HG03354 (cell line): ENCODE data around the gene FAM193A.
"Not testable (repeated sequence)": the region's sequence is repeated elsewhere in the genome, so short reads cannot be mapped to it uniquely, and the experiment has no call there.

Source experiments
- ATAC-seq: cut with Tn5 transposase; IDR thresholded peaks from one replicate; pipeline ENCODE4 v1.9.1; 2021; ENCODE audit warnings: mild to moderate bottlenecking; ENCODE audit not compliant: unreplicated experiment, poor library complexity, severe bottlenecking

The FAM193A gene

GRCh38 chr4:2536193-2537010 is at the start of gene FAM193A:
Gene FAM193A (plus strand): TSS chr4:2536647. CDS start chr4:2536916, 269 bp downstream.
- ATAC-seq, result peak; percentile 90

- no peak for ATAC-seq
Observed at GRCh38 chr4:2486981-2487380, 49.5 kb upstream of the FAM193A start.

- peak; percentile 48 for ATAC-seq
Observed at GRCh38 chr4:2487632-2488031, 48.8 kb upstream of the FAM193A start.

GRCh38 chr4:2489081-2489805 is 47.2 kb upstream of the FAM193A start:
- no peak for ATAC-seq

- ATAC-seq, result no peak
Observed at GRCh38 chr4:2489841-2490552, 46.5 kb upstream of the FAM193A start.

- ATAC-seq, result no peak
Observed at GRCh38 chr4:2492970-2493369, 43.5 kb upstream of the FAM193A start.

GRCh38 chr4:2494992-2495391 is 41.5 kb upstream of the FAM193A start:
- no peak for ATAC-seq

GRCh38 chr4:2497324-2497723 is 39.1 kb upstream of the FAM193A start:
- ATAC-seq, result no peak

GRCh38 chr4:2497931-2498330 is 38.5 kb upstream of the FAM193A start:
- ATAC-seq, result peak; percentile 63

GRCh38 chr4:2500547-2500946 is 35.9 kb upstream of the FAM193A start:
- no peak for ATAC-seq

- no peak for ATAC-seq
Observed at GRCh38 chr4:2501034-2501594, 35.3 kb upstream of the FAM193A start.

- no peak for ATAC-seq
Observed at GRCh38 chr4:2503809-2504208, 32.6 kb upstream of the FAM193A start.

GRCh38 chr4:2507259-2507658 is 29.2 kb upstream of the FAM193A start:
- no peak for ATAC-seq

- no peak for ATAC-seq
Observed at GRCh38 chr4:2507855-2508254, 28.6 kb upstream of the FAM193A start.

- no peak for ATAC-seq
Observed at GRCh38 chr4:2510351-2511259, 25.8 kb upstream of the FAM193A start.

- ATAC-seq, result no peak
Observed at GRCh38 chr4:2511645-2512131, 24.8 kb upstream of the FAM193A start.

- ATAC-seq, result no peak
Observed at GRCh38 chr4:2512396-2513135, 23.9 kb upstream of the FAM193A start.

- not testable (repeated sequence) for ATAC-seq
Observed at GRCh38 chr4:2514193-2514592, 22.3 kb upstream of the FAM193A start.
